OCI-LY3 (cell line): ENCODE results near the gene MIDN.

Experiments used
- EZH2phosphoT487 ChIP-seq: fragments of 200-600 bp; shearing (Covaris generic); IDR thresholded peaks from 2 replicates; pipeline ENCODE4 v1.6.1; 2018; ENCODE audit warnings: antibody characterized with exemption, mixed run types, low read depth
- TF ChIP-seq, protein P1 (sequence below): fragments of 200-600, 300-600 bp; sonication (generic); IDR thresholded peaks from 2 replicates; pipeline ENCODE4 v1.5.1; 2014; ENCODE audit warnings: antibody characterized with exemption, low read length, low read depth

DNA sequence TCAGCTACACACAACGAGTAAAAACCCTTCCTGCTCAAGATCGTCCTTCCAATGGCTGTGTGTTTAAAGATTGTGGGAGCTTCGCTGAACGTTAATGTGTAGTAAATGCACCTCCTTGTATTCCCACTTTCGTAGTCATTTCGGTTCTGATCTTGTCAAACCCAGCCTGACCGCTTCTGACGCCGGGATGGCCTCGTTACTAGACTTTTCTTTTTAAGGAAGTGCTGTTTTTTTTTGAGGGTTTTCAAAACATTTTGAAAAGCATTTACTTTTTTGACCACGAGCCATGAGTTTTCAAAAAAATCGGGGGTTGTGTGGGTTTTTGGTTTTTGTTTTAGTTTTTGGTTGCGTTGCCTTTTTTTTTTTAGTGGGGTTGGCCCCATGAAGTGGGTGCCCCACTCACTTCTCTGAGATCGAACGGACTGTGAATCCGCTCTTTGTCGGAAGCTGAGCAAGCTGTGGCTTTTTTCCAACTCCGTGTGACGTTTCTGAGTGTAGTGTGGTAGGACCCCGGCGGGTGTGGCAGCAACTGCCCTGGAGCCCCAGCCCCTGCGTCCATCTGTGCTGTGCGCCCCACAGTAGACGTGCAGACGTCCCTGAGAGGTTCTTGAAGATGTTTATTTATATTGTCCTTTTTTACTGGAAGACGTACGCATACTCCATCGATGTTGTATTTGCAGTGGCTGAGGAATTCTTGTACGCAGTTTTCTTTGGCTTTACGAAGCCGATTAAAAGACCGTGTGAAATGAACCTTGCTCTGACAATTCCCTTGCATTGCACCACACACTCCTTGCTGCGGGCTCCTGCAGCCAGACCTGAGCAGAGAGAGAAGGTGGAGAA, 24.3 kb downstream of the MIDN start:
- no peak for TF ChIP-seq EZH2phosphoT487
- TF ChIP-seq, protein P1, sequence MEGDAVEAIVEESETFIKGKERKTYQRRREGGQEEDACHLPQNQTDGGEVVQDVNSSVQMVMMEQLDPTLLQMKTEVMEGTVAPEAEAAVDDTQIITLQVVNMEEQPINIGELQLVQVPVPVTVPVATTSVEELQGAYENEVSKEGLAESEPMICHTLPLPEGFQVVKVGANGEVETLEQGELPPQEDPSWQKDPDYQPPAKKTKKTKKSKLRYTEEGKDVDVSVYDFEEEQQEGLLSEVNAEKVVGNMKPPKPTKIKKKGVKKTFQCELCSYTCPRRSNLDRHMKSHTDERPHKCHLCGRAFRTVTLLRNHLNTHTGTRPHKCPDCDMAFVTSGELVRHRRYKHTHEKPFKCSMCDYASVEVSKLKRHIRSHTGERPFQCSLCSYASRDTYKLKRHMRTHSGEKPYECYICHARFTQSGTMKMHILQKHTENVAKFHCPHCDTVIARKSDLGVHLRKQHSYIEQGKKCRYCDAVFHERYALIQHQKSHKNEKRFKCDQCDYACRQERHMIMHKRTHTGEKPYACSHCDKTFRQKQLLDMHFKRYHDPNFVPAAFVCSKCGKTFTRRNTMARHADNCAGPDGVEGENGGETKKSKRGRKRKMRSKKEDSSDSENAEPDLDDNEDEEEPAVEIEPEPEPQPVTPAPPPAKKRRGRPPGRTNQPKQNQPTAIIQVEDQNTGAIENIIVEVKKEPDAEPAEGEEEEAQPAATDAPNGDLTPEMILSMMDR = no peak
